ENCODE results near the gene GLIPR2.

GRCh38 chr9:36174271-36174670, 37.7 kb downstream of the GLIPR2 start:
- TF ChIP-seq GATA3 (IDR thresholded peaks at IDR 0.05; ENCODE audit: low read depth, low read length) (no peak), GATA2 (IDR thresholded peaks at IDR 0.05; ENCODE audit: low read depth, low read length) (no peak)
